NCI-H748 treated with DMSO at 0.1 percent for 48 hours (cell line): ENCODE results near the gene KLHL3.

Source experiments
- DNase-seq: peaks from one replicate; lab custom pipeline; 2025; lab: John Stamatoyannopoulos, UW

Gene KLHL3

DNA sequence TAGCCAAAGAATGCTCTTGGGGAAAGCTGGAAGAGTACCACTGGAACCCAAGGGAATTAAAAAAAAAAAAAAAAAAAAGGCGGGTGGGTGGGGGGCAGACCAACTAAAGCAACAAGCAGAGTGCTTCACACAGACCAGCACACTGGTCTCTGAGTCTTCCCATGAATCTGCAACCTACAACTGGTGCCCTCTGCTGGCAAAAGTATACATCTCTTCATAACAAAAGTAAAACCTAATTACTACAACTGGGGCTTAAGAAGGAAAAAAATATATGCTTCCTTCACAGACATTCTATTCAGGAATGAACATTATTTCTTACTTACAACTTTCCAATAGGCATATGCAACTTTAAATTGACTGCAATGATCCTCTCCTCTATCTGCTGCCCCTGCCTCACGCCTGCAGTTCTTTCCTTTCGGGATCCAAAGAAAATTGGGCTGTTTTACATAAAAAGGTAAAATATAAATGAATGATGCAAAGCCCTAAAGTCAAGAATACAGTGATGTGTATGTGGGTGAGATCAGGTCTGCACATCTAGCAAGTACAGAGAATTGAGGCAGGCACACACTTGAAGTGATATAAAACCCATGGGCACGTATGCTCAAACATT lies 7.2 kb upstream of the KLHL3 start:
- peak; percentile 65 for DNase-seq

DNA sequence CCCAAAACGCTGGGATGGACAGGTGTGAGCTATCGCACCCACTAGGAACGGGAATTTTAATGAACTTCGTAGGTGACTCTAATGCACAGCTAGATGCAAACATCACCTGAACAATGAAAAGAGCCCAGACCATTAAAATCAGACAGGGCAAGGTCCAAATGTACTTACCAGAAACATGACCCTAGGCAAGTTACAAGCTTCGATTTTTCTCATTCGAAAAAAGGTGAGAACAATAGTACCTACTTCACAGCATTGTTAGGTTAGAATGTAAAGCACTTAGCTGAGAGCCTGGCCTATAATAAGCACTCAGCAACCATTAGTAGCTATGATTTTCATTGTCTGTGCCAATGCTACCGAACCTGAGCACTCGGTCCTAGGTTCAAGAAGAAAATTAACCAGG lies 5.8 kb upstream of the KLHL3 start:
- DNase-seq, result peak; percentile 35

GRCh38 chr5:137739737-137740136 lies 3.8 kb upstream of the KLHL3 start:
- DNase-seq, result no peak

DNA sequence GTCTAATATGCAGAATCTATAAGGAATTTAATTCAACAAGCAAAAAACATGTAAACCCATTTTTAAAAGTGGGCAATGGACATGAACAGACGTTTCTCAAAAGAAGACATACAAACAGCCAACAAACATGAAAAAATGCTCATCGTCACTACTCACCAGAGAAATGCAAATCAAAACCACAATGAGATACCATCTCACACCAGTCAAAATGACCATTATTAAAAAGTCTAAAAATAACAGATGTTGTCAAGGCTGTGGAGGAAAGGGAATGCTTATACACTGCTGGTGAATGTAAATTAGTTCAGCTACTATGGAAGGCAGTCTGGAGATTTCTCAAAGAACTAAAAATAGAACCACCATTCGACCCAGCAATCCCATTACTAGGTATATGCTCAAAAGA lies 3.1 kb upstream of the KLHL3 start:
- DNase-seq, result no peak

GRCh38 chr5:137737349-137738131 lies 1.7 kb upstream of the KLHL3 start:
- DNase-seq, result no peak

- DNase-seq, result no peak
These were observed 607 bp upstream of the KLHL3 start for GRCh38 chr5:137736496-137736895.

DNA sequence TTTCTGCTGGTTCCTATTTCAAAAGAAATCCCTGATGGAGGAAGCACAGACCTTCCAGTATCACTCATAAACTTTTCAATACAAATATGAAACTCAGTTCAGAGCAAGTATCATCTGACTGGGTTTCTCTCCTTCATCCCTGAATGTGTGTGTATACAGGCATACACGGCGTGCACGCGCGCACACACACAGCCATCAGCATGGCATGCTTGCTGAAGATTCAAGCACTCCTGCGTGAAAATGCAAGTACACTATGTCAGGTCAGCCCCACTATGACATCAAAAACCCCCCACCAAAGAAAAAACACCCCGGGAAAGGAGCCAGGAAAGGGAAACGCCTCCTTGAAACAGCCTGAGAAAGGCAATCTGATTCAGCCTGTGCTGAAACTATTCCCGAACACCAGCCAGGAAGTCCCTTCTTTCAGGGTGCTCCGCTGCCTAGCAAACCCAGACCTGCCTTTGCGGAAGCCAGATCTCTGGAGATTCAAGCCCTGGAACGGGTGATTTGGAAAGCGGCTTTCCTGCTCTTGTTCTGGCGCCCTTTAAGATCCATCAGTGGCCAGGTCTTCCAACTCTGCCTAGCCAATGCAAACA lies 831 bp downstream of the KLHL3 start:
- no peak for DNase-seq

GRCh38 chr5:137734331-137734730 lies 1.6 kb downstream of the KLHL3 start:
- no peak for DNase-seq

- no peak for DNase-seq
These were observed 2.0 kb downstream of the KLHL3 start for GRCh38 chr5:137733922-137734321.

DNA sequence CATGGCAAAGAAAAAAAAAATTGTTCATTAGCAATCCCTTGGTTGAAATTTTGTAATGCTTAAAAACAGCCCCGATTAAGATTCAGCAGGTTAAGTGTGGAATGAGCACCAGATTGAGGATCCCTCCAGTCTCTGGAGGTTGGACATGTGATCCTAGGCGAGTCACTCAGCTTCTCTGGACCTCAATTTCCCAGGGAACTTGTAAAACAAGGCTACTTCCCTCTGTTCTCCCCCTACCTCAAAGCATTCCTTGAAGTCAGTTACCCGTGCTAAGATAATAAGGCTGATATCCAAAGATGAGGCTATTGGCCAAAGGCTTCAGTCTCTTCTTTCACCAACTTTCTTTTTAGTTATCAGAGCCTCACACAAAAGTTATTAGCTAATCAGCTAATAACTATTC lies 2.9 kb downstream of the KLHL3 start:
- no peak for DNase-seq

GRCh38 chr5:137731176-137731575 lies 4.7 kb downstream of the KLHL3 start:
- no peak for DNase-seq

- DNase-seq, result no peak
These were observed 5.6 kb downstream of the KLHL3 start for GRCh38 chr5:137730336-137730735.

DNA sequence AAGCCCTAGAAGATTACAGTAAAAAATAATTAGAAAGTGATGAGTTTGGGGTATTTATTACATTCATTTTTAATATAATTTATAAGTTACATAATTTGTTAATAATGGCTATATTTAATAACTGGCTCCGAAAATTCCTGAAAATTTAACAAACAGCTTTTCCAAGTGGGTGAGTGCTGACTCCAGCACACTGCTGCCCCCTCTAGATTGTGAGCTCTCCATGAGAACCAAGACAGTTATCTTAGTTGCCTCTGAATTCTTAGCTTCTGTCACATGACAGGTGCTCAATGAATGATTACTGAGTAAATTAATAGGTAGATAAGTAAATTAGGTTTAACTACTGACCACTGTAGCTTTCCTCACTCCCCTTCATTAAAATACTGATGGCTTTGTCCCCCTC lies 7.8 kb downstream of the KLHL3 start:
- no peak for DNase-seq

DNA sequence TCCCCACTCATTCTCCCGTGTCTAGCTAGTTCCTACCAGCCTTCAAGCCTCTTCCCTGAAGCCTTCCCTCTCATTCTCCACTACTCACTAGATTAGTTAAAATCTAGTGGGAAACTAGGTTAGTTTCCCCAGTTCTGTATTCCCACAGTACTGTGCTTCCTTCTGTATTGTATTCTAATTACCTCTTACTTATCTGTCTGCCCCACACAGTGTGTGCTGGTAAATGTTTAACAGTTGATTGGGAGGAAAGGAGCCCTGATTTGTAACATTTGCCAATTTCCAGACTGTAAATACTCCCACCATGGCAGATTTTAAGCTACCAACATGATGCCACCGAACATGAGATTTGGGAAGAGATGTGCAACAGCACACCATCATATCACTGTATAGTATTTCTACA lies 8.3 kb downstream of the KLHL3 start:
- no peak for DNase-seq

GRCh38 chr5:137724251-137724650 lies 11.6 kb downstream of the KLHL3 start:
- DNase-seq, result no peak

DNA sequence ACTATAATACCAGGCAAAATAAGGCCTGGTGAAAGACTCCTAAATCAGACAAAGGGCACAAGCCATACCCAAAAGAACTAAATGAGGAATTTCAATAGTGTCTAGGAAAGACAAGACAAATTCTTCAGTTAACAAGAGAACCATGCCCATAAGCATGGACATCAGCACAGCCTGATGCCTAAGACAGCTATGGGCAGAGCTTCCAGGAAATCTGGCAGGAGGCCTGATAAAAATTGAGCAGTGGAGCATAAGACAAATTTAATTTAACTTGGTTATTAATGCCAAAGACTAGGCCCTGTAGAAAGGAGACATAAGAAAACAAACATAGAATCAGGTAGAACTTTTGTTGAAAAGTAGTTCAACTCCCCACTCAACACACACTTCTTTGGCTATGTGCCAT lies 17.3 kb downstream of the KLHL3 start:
- DNase-seq, result no peak

DNA sequence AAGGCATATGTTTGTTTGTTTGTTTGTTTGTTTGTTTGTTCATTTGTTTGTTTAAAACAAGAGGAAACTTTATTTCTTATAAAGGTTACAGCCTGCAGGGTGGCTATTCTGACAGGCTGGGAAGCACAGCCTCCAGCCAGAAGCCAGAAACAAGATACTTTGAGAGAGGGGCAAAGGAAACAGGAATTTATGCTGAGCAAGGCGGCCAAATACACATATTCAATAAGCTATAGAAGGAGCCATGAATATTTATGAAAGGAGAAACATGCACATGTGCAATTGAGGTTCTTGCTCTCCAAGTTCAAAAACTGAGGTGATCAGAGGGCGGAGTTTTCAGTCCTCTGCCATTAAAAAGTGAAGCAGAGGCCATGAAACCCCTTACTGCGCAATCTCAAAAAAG lies 19.6 kb downstream of the KLHL3 start:
- no peak for DNase-seq

DNA sequence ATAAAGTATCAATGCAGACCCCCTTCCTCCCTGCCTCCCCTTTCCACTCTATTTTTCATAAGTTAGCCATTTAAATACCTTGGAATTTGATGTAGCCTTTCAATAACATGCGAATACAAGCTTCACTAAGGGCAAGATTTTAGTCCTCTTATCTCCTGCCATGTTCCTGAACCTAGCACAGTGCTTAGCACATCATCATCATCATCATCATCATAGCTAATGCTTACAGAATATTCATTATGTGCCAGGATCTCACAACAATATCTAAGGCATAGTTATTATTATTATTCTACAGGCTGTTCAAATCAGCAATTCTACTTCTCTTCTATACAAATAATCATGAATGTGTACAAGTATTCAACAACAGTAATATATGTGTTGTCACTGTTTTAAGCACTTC lies 20.4 kb downstream of the KLHL3 start:
- DNase-seq, result no peak

- no peak for DNase-seq
These were observed 20.9 kb downstream of the KLHL3 start for GRCh38 chr5:137714946-137715345.

GRCh38 chr5:137714494-137714893 lies 21.4 kb downstream of the KLHL3 start:
- DNase-seq, result no peak

GRCh38 chr5:137712139-137712667 lies 23.7 kb downstream of the KLHL3 start:
- no peak for DNase-seq

DNA sequence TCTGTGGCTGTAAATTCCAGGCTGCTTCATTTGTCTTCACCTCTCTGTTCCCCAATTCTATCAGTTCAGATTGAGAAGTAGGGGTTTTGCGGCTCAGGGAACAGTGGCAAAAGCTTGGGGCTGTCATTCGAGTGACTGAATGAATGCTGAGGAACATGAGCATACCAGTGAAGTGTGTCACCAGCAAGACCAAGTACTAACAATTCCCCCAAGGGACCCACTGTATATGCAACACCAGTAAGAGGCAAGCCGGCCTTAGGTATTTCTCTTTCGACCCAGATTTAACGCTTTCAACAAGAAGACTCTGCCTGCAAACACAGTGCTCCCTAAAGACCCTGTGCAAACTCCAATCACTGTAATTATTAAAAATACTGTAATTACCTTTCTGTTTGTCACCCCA lies 25.8 kb downstream of the KLHL3 start:
- no peak for DNase-seq
